ENCODE results near the gene GRID1. TPM values are rescaled to one million over a fixed set of nuclear protein-coding genes. Genes with fewer than 3 reads are reported as not detected.

Gene GRID1
- polyA plus RNA-seq, 4 donors = 0.27 to 1.1 (median 0.40) TPM; not detected in 1

DNA sequence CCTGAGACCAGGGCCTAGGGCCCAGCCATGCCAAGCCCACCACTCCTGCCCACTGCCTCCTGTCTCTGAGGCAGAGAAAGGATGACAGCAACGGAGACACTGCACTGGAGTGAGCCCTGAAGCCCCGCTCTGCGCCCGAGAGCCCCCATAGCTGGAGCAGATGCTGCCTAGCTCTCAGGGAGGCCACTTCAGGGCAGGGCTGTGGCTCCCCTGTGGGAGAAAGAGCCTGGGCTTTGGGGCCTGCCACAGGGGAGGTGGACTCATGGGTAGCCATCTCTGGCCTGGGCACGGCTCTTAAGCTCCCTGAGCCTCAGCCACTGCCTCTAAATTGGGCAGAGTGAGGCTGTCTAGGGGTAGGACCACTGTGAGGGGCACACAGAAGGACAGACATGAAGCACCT is 214.2 kb downstream of the GRID1 start:
- no peaks in the 10 kb centered on the region for H3K36me3 ChIP-seq (ENCODE audit: control insufficient read depth in 3 of 3, insufficient read depth in 2 of 3, low read depth in 1 of 3, low read length in 3 of 3)
- no peaks in the 10 kb centered on the region for H3K4me1 ChIP-seq (ENCODE audit: control insufficient read depth in 3 of 3, insufficient read depth in 2 of 3, low read depth in 1 of 3, low read length in 2 of 3)
- no peak for FAIRE-seq
- WGBS, 3 donors = 87 to 92% (median 89%) methylated on average over 5 of the region's 5 CpGs
- H3K27ac ChIP-seq (ENCODE audit: low read depth in 1 of 3, low read length in 2 of 3) = no peak overlapping the region
- no peaks in the 10 kb centered on the region for H3K9me3 ChIP-seq (ENCODE audit: control insufficient read depth in 2 of 2, insufficient read depth in 1 of 2, low read depth in 1 of 2, low read length in 1 of 2)
- peaks cover 0 to 3% (median 0%) of the 10 kb centered on the region in 3 donors for H3K27me3 ChIP-seq (ENCODE audit: control insufficient read depth in 3 of 3, insufficient read depth in 3 of 3, low read length in 3 of 3)
- DNase-seq = no peak
- H3K4me3 ChIP-seq (ENCODE audit: low read depth in 1 of 3, low read length in 3 of 3) = no peak overlapping the region

DNA sequence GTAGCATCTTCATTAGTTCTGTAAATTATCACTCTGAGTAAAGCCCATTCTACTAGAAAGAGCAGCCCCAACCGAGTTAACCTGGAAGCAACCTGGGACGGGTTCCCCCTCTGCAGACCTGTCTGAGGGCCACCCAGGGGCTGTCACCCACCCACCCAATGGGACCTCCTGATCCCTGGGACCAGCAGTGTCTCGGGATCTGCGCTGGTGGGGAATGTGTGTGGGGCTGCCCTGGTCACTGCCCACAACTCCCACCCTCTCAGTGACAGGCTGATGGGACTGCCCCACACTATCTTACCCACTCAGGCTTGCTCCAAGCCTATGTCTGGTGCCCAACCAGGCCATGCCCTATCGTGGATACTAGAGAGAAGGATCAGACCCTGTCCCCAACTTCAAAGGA is 215.0 kb downstream of the GRID1 start:
- H3K9me3 ChIP-seq (ENCODE audit: control insufficient read depth in 2 of 2, insufficient read depth in 1 of 2, low read depth in 1 of 2, low read length in 1 of 2) = no peaks in the 10 kb centered on the region
- DNase-seq (no peak), FAIRE-seq (no peak)
- H3K27me3 ChIP-seq (ENCODE audit: control insufficient read depth in 3 of 3, insufficient read depth in 3 of 3, low read length in 3 of 3) = peaks cover 0 to 3% (median 0%) of the 10 kb centered on the region in 3 donors
- H3K4me1 ChIP-seq (ENCODE audit: control insufficient read depth in 3 of 3, insufficient read depth in 2 of 3, low read depth in 1 of 3, low read length in 2 of 3) = no peaks in the 10 kb centered on the region
- H3K36me3 ChIP-seq (ENCODE audit: control insufficient read depth in 3 of 3, insufficient read depth in 2 of 3, low read depth in 1 of 3, low read length in 3 of 3) = no peaks in the 10 kb centered on the region
- H3K4me3 ChIP-seq (ENCODE audit: low read depth in 1 of 3, low read length in 3 of 3) = no peak overlapping the region
- whole genome bisulfite sequencing, 3 donors = 65 to 80% (median 66%) methylated on average over 5 of the region's 5 CpGs
- no peak overlapping the region for H3K27ac ChIP-seq (ENCODE audit: low read depth in 1 of 3, low read length in 2 of 3)

DNA sequence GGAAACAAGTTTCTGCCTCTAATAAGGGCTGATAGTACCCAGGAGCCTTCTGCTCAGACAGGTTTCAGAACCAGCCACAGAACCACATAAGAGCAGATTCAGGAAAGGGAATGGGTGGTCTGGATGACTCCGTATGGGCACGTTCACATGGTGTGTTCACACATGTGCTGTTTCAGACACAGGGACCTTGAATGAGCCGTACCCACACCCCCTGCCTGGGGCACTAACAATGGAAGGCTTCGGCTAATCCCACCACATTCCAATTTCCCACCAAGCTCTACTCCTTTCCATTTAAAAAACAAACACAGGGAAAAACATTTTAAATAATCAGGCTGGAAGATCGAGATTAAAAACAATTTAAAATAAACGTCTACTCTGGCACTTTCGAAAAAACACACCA is 217.3 kb downstream of the GRID1 start:
- FAIRE-seq = no peak
- H3K4me1 ChIP-seq (ENCODE audit: control insufficient read depth in 3 of 3, insufficient read depth in 2 of 3, low read depth in 1 of 3, low read length in 2 of 3) = no peaks in the 10 kb centered on the region
- WGBS, 3 donors = 61 to 65% (median 64%) methylated on average over 7 of the region's 7 CpGs

DNA sequence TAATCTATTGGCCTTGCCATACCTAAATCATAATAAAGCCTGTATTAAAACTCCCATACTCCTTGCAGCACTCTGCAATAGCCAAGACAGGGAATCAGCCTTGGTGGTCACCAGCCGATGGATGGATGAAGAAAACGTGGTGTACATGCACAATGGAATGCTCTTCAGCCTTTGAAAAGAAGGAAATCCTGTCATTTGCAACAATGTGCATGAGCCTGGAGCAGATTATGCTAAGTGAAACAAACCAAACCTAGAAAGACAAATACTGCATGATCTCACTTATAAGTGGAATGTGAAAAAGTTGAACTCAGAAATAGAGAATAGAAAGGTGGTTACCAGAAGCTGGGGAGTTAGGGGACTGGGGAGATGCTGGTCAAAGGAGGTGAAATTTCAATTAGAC is 218.5 kb downstream of the GRID1 start:
- Histone ChIP-seq H3K4me3 (ENCODE audit: low read depth in 1 of 3, low read length in 3 of 3) (no peak overlapping the region), H3K27ac (ENCODE audit: low read depth in 1 of 3, low read length in 2 of 3) (no peak overlapping the region), H3K4me1 (ENCODE audit: control insufficient read depth in 3 of 3, insufficient read depth in 2 of 3, low read depth in 1 of 3, low read length in 2 of 3) (no peaks in the 10 kb centered on the region), H3K27me3 (ENCODE audit: control insufficient read depth in 3 of 3, insufficient read depth in 3 of 3, low read length in 3 of 3) (peaks cover 0 to 3% (median 0%) of the 10 kb centered on the region in 3 donors), H3K9me3 (ENCODE audit: control insufficient read depth in 2 of 2, insufficient read depth in 1 of 2, low read depth in 1 of 2, low read length in 1 of 2) (no peaks in the 10 kb centered on the region), H3K36me3 (ENCODE audit: control insufficient read depth in 3 of 3, insufficient read depth in 2 of 3, low read depth in 1 of 3, low read length in 3 of 3) (no peaks in the 10 kb centered on the region)
- 62 to 63% (median 63%) methylated on average over 2 of the region's 2 CpGs for WGBS, 3 donors
- FAIRE-seq (no peak), DNase-seq (no peak)

More for the DNA sequence above, 217.3 kb downstream of the GRID1 start:
- Histone ChIP-seq H3K9me3 (ENCODE audit: control insufficient read depth in 2 of 2, insufficient read depth in 1 of 2, low read depth in 1 of 2, low read length in 1 of 2) (no peaks in the 10 kb centered on the region), H3K4me3 (ENCODE audit: low read depth in 1 of 3, low read length in 3 of 3) (no peak overlapping the region), H3K36me3 (ENCODE audit: control insufficient read depth in 3 of 3, insufficient read depth in 2 of 3, low read depth in 1 of 3, low read length in 3 of 3) (no peaks in the 10 kb centered on the region), H3K27ac (ENCODE audit: low read depth in 1 of 3, low read length in 2 of 3) (no peak overlapping the region), H3K27me3 (ENCODE audit: control insufficient read depth in 3 of 3, insufficient read depth in 3 of 3, low read length in 3 of 3) (peaks cover 0 to 3% (median 0%) of the 10 kb centered on the region in 3 donors)
- no peak for DNase-seq

DNA sequence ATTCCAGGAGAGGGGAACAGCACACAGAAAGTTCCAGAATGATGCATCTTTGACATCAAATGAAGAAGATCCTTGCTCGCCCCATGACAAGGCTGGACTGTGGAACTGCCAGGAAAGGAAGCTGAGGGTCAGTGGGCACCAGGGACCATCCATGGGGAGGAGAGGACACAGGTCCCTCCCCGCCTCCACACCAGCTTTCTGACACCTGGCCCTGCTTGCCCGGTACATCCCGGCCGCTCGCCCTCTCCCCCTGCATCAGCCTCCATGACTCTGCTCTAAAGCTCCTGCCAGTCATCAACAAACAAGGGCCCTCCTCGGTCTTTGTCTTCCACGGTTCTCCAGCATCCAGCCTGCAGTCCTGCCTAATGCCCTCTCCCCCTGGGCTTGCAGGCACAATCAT is 222.3 kb downstream of the GRID1 start:
- Histone ChIP-seq H3K9me3 (ENCODE audit: control insufficient read depth in 2 of 2, insufficient read depth in 1 of 2, low read depth in 1 of 2, low read length in 1 of 2) (no peaks in the 10 kb centered on the region), H3K4me3 (ENCODE audit: low read depth in 1 of 3, low read length in 3 of 3) (no peak overlapping the region), H3K27ac (ENCODE audit: low read depth in 1 of 3, low read length in 2 of 3) (no peak overlapping the region), H3K4me1 (ENCODE audit: control insufficient read depth in 3 of 3, insufficient read depth in 2 of 3, low read depth in 1 of 3, low read length in 2 of 3) (no peaks in the 10 kb centered on the region), H3K27me3 (ENCODE audit: control insufficient read depth in 3 of 3, insufficient read depth in 3 of 3, low read length in 3 of 3) (peaks cover 0 to 3% (median 0%) of the 10 kb centered on the region in 3 donors), H3K36me3 (ENCODE audit: control insufficient read depth in 3 of 3, insufficient read depth in 2 of 3, low read depth in 1 of 3, low read length in 3 of 3) (no peaks in the 10 kb centered on the region)
- WGBS, 3 donors = 77 to 92% (median 84%) methylated on average over 7 to 8 of the region's 8 CpGs
- DNase-seq = no peak
- no peak for FAIRE-seq

DNA sequence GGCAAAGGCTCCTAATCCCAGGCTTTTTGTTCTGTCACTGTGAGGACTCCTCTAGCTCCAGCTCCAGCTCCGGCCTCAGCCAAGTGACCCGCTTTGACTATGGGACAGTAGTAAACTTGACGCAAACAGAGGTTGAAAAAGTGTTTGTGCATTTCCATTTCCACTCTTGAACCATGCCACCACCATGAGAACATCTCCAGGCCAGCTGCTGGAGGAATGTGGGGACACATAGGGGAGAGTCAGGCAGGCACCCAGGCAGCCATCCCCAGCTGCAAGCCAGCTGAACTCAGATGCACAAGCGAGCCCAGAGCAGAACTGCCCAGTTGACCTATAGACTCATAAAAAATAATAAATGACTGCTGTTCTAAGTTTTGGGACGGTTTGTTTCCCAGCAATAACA is 224.7 kb downstream of the GRID1 start:
- no peak overlapping the region for H3K27ac ChIP-seq (ENCODE audit: low read depth in 1 of 3, low read length in 2 of 3)

DNA sequence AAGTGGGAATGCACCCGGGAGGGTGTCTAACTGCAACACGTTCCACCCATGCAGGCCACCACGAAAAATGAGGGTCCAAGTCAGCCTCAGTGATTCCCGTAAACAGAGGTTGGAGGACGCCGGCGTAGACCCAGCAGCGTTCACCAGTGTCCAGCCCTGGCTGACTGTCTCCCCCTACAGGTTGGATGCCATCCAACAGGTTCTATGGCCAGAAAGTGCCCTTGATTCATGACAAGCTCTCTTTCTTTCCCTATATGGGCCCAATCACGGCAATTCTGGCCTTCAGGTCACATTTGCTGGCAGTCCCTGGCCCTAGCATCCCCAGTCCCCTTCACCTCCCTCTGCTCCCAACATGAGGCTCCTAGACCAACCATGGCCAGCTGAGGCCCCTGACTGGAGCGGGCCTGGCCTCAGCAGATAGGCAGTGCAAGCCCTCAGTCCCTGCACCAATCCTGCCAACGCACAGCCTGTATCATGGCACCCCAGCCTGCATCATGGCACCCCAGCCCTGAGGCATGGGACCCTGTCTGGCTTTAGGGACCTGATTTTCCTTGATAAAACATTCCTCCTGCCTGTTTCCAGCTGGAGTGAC is 227.4 kb downstream of the GRID1 start:
- DNase-seq = peak in 1 of 2 donors; percentile 11
- Histone ChIP-seq H3K27ac (ENCODE audit: low read depth in 1 of 3, low read length in 2 of 3) (no peak overlapping the region), H3K27me3 (ENCODE audit: control insufficient read depth in 3 of 3, insufficient read depth in 3 of 3, low read length in 3 of 3) (no peaks in the 10 kb centered on the region), H3K9me3 (ENCODE audit: control insufficient read depth in 2 of 2, insufficient read depth in 1 of 2, low read depth in 1 of 2, low read length in 1 of 2) (no peaks in the 10 kb centered on the region), H3K4me3 (ENCODE audit: low read depth in 1 of 3, low read length in 3 of 3) (no peak overlapping the region), H3K4me1 (ENCODE audit: control insufficient read depth in 3 of 3, insufficient read depth in 2 of 3, low read depth in 1 of 3, low read length in 2 of 3) (no peaks in the 10 kb centered on the region), H3K36me3 (ENCODE audit: control insufficient read depth in 3 of 3, insufficient read depth in 2 of 3, low read depth in 1 of 3, low read length in 3 of 3) (no peaks in the 10 kb centered on the region)
- FAIRE-seq = no peak
- 81 to 90% (median 88%) methylated on average over 11 of the region's 11 CpGs for WGBS, 3 donors

More for the DNA sequence above, 224.7 kb downstream of the GRID1 start:
- FAIRE-seq (no peak), DNase-seq (no peak)
- WGBS, 3 donors = 62 to 73% (median 62%) methylated on average over 5 of the region's 5 CpGs
- Histone ChIP-seq H3K27me3 (ENCODE audit: control insufficient read depth in 3 of 3, insufficient read depth in 3 of 3, low read length in 3 of 3) (no peaks in the 10 kb centered on the region), H3K4me3 (ENCODE audit: low read depth in 1 of 3, low read length in 3 of 3) (no peak overlapping the region), H3K9me3 (ENCODE audit: control insufficient read depth in 2 of 2, insufficient read depth in 1 of 2, low read depth in 1 of 2, low read length in 1 of 2) (no peaks in the 10 kb centered on the region), H3K36me3 (ENCODE audit: control insufficient read depth in 3 of 3, insufficient read depth in 2 of 3, low read depth in 1 of 3, low read length in 3 of 3) (no peaks in the 10 kb centered on the region), H3K4me1 (ENCODE audit: control insufficient read depth in 3 of 3, insufficient read depth in 2 of 3, low read depth in 1 of 3, low read length in 2 of 3) (no peaks in the 10 kb centered on the region)

DNA sequence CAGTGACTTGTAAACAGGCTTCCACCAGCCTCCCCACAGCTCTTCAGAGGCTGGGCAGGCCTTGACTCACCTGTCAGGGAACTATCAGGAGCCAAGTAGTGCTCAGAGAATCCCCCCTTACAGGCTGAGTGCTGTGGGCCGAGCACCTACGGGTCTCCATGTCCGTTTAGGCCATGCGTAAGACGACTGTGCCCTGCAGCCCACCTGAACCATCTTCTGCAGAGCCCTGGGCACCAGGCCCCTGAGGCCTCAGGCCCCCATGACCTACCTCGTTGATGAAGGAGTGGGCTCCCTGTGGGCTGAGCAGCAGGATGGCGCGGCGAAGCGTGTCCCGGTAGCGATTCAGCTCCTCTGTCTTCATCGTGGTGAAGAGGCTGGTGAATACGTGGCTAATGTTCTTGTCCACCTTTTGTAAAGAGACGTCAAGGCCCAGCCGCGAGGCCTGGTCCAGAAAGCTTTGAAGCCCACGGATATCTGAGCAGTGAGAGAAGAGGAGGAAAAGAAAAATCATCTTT is 228.0 kb downstream of the GRID1 start:
- Histone ChIP-seq H3K4me1 (ENCODE audit: control insufficient read depth in 3 of 3, insufficient read depth in 2 of 3, low read depth in 1 of 3, low read length in 2 of 3) (no peaks in the 10 kb centered on the region), H3K27me3 (ENCODE audit: control insufficient read depth in 3 of 3, insufficient read depth in 3 of 3, low read length in 3 of 3) (no peaks in the 10 kb centered on the region), H3K27ac (ENCODE audit: low read depth in 1 of 3, low read length in 2 of 3) (no peak overlapping the region), H3K36me3 (ENCODE audit: control insufficient read depth in 3 of 3, insufficient read depth in 2 of 3, low read depth in 1 of 3, low read length in 3 of 3) (no peaks in the 10 kb centered on the region), H3K4me3 (ENCODE audit: low read depth in 1 of 3, low read length in 3 of 3) (no peak overlapping the region), H3K9me3 (ENCODE audit: control insufficient read depth in 2 of 2, insufficient read depth in 1 of 2, low read depth in 1 of 2, low read length in 1 of 2) (no peaks in the 10 kb centered on the region)
- WGBS, 3 donors = 88 to 95% (median 92%) methylated on average over 18 of the region's 18 CpGs
- DNase-seq (no peak), FAIRE-seq (no peak)

DNA sequence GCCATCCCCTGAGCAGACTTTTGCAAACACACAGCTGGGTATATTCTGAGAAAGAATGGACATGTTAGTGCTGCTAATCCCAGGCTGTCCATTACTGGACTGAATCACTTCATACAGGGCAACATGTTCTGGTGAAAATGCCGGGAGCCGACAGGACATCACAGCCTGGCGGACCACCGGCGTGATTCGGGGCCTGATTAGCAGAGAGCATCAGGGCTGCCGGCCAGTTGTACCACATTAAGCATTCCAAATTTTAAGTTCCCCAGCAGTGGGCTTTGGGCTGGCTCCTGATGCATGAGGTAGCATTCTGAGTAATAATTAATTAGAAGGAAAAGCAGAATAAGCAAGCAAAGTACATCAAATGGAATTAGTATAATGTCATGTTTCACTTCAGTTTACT is 229.0 kb downstream of the GRID1 start:
- DNase-seq (no peak), FAIRE-seq (no peak)
- Histone ChIP-seq H3K36me3 (ENCODE audit: control insufficient read depth in 3 of 3, insufficient read depth in 2 of 3, low read depth in 1 of 3, low read length in 3 of 3) (no peaks in the 10 kb centered on the region), H3K4me1 (ENCODE audit: control insufficient read depth in 3 of 3, insufficient read depth in 2 of 3, low read depth in 1 of 3, low read length in 2 of 3) (no peaks in the 10 kb centered on the region), H3K27me3 (ENCODE audit: control insufficient read depth in 3 of 3, insufficient read depth in 3 of 3, low read length in 3 of 3) (no peaks in the 10 kb centered on the region), H3K9me3 (ENCODE audit: control insufficient read depth in 2 of 2, insufficient read depth in 1 of 2, low read depth in 1 of 2, low read length in 1 of 2) (no peaks in the 10 kb centered on the region), H3K27ac (ENCODE audit: low read depth in 1 of 3, low read length in 2 of 3) (no peak overlapping the region), H3K4me3 (ENCODE audit: low read depth in 1 of 3, low read length in 3 of 3) (no peak overlapping the region)
- 84 to 93% (median 88%) methylated on average over 7 of the region's 7 CpGs for WGBS, 3 donors
